GM18511 (cell line): ENCODE results near the gene OLFM1.

Source experiments
- ATAC-seq: cut with Tn5 transposase; IDR thresholded peaks from one replicate; pipeline ENCODE4 v1.9.1; 2021; ENCODE audit warnings: mild to moderate bottlenecking, moderate library complexity; ENCODE audit not compliant: unreplicated experiment

Gene OLFM1

GRCh38 chr9:135076143-135076875, 11.2 kb upstream of the OLFM1 start:
- ATAC-seq = no peak

DNA sequence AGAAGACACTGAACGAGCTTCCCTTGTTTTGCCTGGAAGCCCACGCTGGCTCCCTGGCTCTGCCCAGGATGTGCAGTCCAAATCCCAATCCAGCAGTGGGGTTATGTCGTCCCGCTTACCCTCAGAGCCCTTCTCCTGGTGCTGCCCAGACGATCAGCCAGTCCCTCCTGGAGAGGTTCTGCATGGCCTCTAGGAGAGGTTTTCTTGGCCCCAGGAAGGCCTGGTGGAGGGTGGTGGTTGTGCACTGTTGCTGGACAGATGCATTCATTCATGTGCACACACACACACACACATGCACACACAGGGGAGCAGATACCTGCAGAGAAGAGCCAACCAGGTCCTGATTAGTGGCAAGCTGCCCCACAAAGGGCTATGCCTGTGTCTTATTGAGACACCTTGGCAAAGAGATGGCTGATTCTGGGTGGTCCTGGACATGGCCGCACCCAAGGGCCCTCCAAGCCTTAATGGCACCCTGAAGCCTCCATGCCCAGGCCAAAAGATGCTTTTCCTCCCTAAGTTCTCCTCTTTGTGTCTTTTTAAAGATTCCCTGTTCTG, 10.5 kb upstream of the OLFM1 start:
- no peak for ATAC-seq

- ATAC-seq = no peak
Measured at GRCh38 chr9:135077497-135078200, 9.8 kb upstream of the OLFM1 start.

DNA sequence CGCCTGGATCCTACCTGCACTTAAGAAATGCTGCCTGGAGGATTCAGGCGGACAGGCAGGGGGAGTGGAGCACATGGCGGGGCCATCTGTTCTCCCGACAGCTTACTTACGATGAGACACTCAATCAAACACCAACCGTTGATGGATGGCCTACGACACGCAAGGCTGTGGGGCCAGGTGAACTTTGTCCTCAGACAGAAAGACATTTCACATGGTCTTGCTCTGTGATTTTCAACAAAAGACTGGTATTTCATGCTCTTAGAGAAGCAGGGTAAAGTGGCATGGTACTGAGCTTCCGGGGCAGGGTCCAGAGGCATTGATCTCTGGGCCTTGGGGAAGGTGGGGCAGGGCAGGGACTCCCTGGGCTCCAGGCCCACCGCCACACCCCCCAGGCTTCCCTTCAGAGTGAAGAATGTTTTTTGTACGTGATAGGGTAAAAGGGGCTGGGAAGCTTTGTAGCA, 9.1 kb upstream of the OLFM1 start:
- ATAC-seq = no peak

GRCh38 chr9:135079018-135079417, 8.4 kb upstream of the OLFM1 start:
- ATAC-seq = no peak

DNA sequence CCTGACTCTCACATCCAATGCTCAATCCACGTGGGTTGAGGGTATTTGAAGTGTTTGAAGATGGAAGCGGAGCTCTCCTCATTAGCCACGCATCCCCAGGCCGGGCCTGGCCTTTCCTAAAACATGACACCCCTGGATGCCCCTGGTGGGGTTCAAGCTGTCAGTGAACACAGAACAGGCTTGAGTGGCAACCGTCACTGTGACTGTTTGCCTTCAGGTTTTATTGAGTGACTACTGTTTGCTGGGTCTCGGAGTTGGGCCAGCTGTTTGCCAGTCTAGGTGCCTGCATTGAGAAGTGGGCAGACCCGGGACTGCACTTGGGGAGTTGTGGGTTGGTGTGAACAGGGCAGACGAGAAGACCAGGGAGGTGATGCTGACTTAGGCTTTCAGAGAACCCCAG, 7.8 kb upstream of the OLFM1 start:
- no peak for ATAC-seq

- ATAC-seq = no peak
Measured at GRCh38 chr9:135080286-135081263, 6.9 kb upstream of the OLFM1 start.

DNA sequence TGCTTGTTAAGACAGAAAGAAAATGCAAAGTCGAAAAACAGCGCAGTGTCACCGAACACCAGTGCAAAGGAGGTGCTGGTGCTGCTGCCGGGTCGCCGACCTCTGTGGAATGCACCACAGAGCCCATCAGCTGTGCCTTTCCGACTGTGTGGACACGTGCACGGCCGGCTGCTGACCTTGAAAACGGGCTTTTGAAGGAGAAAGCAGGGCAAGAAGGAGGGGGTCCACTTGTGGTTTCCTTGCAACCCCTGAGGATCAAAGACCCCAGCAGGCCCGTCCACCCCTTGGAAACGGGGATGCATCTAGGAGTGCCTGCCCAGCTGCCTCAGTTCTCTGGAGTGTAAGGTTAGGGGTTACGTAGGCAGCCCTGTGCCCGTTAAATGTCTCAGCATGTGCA, 6.2 kb upstream of the OLFM1 start:
- no peak for ATAC-seq

GRCh38 chr9:135081731-135082130, 5.7 kb upstream of the OLFM1 start:
- ATAC-seq = no peak

DNA sequence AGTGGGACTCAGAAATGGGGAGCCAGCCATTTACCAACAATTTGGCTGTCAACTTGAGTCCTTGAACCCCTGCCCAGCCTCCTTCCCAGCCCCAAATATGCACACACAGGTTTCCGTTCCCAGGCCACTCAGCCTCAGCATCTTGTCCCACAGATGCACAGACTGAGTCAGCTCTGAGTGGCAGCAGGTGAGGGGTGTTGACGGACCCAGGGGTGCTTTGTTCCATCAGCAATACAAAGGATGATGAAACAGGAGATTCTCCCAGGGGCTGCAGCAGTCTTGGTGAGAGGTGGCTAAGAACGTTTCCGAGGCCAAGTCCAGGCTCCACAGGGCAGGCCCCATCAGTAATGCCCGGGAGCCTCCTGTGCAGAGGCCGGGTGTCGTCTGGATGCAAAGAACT, 4.9 kb upstream of the OLFM1 start:
- ATAC-seq = no peak

DNA sequence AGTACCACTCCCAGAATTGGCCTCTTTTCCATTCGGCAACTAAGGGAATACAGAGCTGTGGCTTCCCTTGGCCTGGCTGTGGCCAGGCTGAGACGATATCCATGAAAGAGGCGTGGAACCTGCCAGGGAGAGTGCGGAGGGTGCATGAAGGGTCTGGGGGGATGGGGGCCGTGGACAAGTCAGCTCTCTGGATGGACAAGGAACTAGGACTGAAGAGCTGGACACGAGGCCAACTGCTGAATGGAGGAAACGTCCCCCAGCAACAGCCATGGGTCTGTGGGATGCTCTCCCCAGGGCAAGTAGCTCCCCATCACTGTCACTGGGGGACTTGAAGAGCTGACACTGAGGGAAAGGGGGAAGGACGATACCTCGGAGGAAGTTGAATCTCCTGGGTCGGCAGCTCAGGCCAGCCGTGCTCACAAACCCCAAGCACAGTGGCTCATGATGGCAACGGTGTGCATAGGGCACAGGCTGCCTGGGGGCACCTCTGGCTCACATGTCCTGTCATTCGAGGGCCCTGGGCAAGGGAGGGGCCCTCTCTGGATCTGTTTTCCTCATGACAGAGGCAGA, 4.1 kb upstream of the OLFM1 start:
- ATAC-seq = no peak

- no peak for ATAC-seq
Measured at GRCh38 chr9:135083831-135084230, 3.6 kb upstream of the OLFM1 start.

DNA sequence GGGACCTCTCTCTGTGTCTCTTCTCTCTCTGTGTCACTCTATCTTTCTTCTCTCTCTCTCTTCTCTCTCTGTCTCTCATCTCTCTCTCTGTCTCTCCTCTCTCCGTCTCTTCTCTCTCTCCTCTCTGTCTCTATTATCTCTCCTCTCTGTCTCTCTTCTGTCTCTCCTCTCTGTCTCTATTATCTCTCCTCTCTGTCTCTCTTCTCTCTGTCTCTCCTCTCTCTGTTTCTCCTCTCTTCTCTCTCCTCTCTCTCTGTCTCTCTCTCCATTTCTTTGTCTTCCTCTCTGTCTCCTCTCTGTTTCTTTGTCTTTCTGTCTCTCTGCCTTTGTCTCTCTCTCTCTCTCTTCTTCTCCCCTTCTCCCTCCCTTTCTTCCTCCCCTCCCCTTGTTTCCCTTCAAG, 3.2 kb upstream of the OLFM1 start:
- no peak for ATAC-seq

DNA sequence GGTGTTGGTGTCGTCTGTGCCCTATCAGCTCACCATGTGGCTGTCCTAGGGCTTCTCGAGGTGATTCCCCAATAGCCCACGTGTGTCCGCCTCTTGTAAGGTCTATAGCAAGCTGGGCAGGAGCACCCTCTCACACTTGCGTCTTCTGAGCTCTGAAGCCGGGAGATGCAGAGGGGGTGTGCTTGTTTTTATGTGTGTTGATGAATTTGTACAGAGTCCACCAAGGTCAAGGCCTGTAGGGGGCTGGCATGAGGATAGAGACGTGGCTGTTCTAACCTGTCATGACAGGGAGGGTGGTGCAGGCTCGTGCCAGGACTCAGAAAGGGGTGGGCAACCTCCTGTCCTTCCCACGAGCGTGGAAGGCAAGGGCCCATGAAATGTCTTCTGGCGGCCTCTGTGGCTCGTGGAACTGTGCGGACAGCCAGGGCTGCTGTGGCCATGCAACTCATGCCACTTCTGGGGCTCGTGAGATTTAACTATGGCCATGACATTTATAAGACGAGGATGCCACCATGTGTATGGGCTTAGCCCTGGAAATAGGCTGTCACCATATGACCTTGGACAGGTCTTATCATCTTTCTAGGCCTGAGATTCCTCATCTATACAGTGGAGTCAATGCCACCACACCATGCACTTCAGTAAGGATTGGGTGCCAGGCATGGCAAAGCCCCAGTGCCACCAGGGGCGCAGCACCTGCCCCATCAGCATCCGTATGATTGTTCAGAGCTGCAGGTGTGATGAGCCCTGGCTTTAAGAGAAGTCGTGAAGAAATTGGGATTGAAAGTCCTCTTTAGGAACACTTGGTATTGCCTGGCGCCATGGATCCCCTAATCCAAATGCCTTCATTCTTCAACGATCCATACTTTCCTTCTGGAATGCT, 2.3 kb upstream of the OLFM1 start:
- no peak for ATAC-seq

DNA sequence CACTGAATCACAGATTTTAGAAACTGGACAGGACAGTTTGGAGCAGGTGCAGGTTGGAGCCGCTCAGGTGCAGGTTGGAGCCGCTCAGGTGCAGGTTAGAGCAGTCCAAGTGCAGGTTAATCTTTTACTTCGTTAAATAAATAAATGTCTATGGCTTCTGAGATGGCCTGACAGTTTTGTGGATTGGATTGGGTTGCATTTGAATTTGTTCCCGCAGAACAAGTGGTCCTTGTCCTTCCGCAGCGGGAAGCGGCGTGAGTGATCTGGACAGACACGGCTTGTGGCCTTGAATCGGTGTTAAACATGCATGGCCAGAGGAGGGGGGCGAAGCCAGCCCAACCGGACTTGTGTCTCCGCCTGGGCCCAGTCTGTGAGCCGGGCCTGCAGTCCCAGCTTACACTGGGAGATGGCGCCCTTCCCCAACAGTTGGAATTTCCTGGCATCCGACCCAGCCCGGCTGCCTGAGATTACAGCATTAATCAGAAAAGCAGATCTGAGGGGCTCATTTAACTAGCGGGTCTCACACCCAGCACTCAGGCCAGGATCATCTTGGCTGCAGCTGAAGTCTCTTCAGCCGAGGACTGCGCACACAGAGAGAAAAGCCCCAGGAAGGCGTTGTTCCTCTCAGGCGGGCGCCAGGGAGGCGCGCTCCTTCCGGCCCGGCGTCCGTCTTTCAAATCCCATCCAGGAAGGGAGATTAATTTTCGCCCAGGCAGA, 1.5 kb upstream of the OLFM1 start:
- ATAC-seq = no peak

GRCh38 chr9:135086597-135087488, 625 bp upstream of the OLFM1 start:
- ATAC-seq = no peak

GRCh38 chr9:135087899-135088347, 455 bp downstream of the OLFM1 start:
- ATAC-seq = no peak
